IMR-90 (cell line): ENCODE measurements around the gene TECTB. TPM values are rescaled to one million over a fixed set of nuclear protein-coding genes. Genes with fewer than 3 reads are reported as not detected.

Source experiments
- ATAC-seq: fragments of 200-7000 bp; cut with Tn5 transposase; 2 replicates; pipeline ENCODE4 v1.9.1; 2020; ENCODE audit warnings: low read depth, mild to moderate bottlenecking, moderate library complexity
- BruUV-seq: library from RNA; stranded (reverse); fragments of 400-500 nt; replicated peaks from 2 replicates; lab custom pipeline; 2021; lab: Mats Ljungman, UMichigan
- CTCF ChIA-PET: fragments of 300-600 bp; formaldehyde crosslinking; extraction: SDS; loops from one replicate; lab custom pipeline; 2021; ENCODE audit warnings: antibody characterized with exemption; lab: Yijun Ruan, JAX
- POLR2A ChIA-PET: fragments of 300-600 bp; sonication (Branson Sonifier 250); formaldehyde crosslinking; loops from one replicate; lab custom pipeline; 2022; ENCODE audit warnings: antibody characterized with exemption; ENCODE audit not compliant: unreplicated experiment; lab: Charles Lee
- DNase-seq: peaks from one replicate; pipeline ENCODE4 v3.0.0; 2013
- H2AFZ ChIP-seq: replicated peaks from 2 replicates; pipeline ENCODE3; 2013; ENCODE audit warnings: low read length, mild to moderate bottlenecking; ENCODE audit not compliant: poor library complexity
- H2AK5ac ChIP-seq: 2 replicates; pipeline ENCODE4 v1.6.1; 2013; ENCODE audit warnings: low read depth, low read length, inconsistent platforms
- H2AK9ac ChIP-seq: replicated peaks from 2 replicates; pipeline ENCODE3; 2013; ENCODE audit warnings: mild to moderate bottlenecking, low read depth, low read length, moderate library complexity; ENCODE audit not compliant: poor library complexity
- H2BK120ac ChIP-seq: 2 replicates; pipeline ENCODE4 v1.6.1; 2013; ENCODE audit warnings: low read depth, low read length, inconsistent platforms
- H2BK15ac ChIP-seq: 3 replicates; pipeline ENCODE4 v1.6.1; 2013; ENCODE audit warnings: low read depth, low read length, inconsistent platforms
- H2BK20ac ChIP-seq: 2 replicates; pipeline ENCODE4 v1.6.1; 2013; ENCODE audit warnings: low read depth, mild to moderate bottlenecking, inconsistent platforms, low read length, moderate library complexity
- H2BK5ac ChIP-seq: 2 replicates; pipeline ENCODE4 v1.6.1; 2013; ENCODE audit warnings: mild to moderate bottlenecking, low read depth, low read length, inconsistent platforms; ENCODE audit not compliant: poor library complexity, severe bottlenecking
- H3K14ac ChIP-seq: replicated peaks from 2 replicates; pipeline ENCODE4 v1.6.1; 2013; ENCODE audit warnings: low read depth, low read length, inconsistent platforms
- H3K18ac ChIP-seq: 2 replicates; pipeline ENCODE4 v1.6.1; 2013; ENCODE audit warnings: low read depth, low read length, control low read depth
- H3K23ac ChIP-seq: 2 replicates; pipeline ENCODE4 v1.6.1; 2013; ENCODE audit warnings: low read depth, low read length, inconsistent platforms
- H3K27ac ChIP-seq: 2 replicates; pipeline ENCODE4 v1.5.1; 2013; ENCODE audit warnings: mild to moderate bottlenecking, control low read depth, low read length; ENCODE audit not compliant: insufficient read depth
- H3K27me3 ChIP-seq: 2 replicates; pipeline ENCODE4 v1.6.1; 2013; ENCODE audit warnings: low read length; ENCODE audit not compliant: control insufficient read depth, insufficient read depth
- H3K36me3 ChIP-seq: 2 replicates; pipeline ENCODE4 v1.6.1; 2013; ENCODE audit warnings: low read length, mixed read lengths; ENCODE audit not compliant: control insufficient read depth, insufficient read depth
- H3K4ac ChIP-seq: 2 replicates; pipeline ENCODE4 v1.6.1; 2013; ENCODE audit warnings: low read depth, low read length, inconsistent platforms
- H3K4me1 ChIP-seq: 2 replicates; pipeline ENCODE4 v1.6.1; 2013; ENCODE audit warnings: low read length, mixed read lengths; ENCODE audit not compliant: control insufficient read depth, insufficient read depth
- H3K4me2 ChIP-seq: 2 replicates; pipeline ENCODE4 v1.6.1; 2013; ENCODE audit warnings: low read depth, mild to moderate bottlenecking, control low read depth, low read length, moderate library complexity
- H3K4me3 ChIP-seq: 2 replicates; pipeline ENCODE4 v1.5.1; 2013; ENCODE audit warnings: low read depth, mild to moderate bottlenecking, control low read depth, low read length, moderate library complexity; ENCODE audit not compliant: insufficient read depth
- H3K56ac ChIP-seq: 2 replicates; pipeline ENCODE4 v1.6.1; 2013; ENCODE audit warnings: low read length, inconsistent platforms; ENCODE audit not compliant: insufficient read depth; ENCODE audit errors: extremely low read depth
- H3K79me1 ChIP-seq, 2 experiments: 2 replicates each; pipeline ENCODE4 v1.6.1; 2013; ENCODE audit warnings: low read length in 2 of 2, inconsistent platforms in 1 of 2, low read depth in 1 of 2
- H3K9ac ChIP-seq: 2 replicates; pipeline ENCODE4 v1.6.1; 2013; ENCODE audit warnings: low read depth, low read length, control low read depth
- H3K9me1 ChIP-seq: 2 replicates; pipeline ENCODE4 v1.6.1; 2013; ENCODE audit warnings: low read length, inconsistent platforms; ENCODE audit not compliant: insufficient read depth
- H3K9me3 ChIP-seq: 2 replicates; pipeline ENCODE4 v1.6.1; 2013; ENCODE audit warnings: low read length; ENCODE audit not compliant: control insufficient read depth, insufficient read depth
- H4K20me1 ChIP-seq: 2 replicates; pipeline ENCODE4 v1.6.1; 2013; ENCODE audit warnings: low read length, inconsistent platforms; ENCODE audit not compliant: insufficient read depth
- H4K5ac ChIP-seq: 2 replicates; pipeline ENCODE4 v1.6.1; 2013; ENCODE audit warnings: mild to moderate bottlenecking, low read depth, low read length, control low read depth
- H4K8ac ChIP-seq, 2 experiments: 2 replicates each; pipeline ENCODE4 v1.6.1; 2013; ENCODE audit warnings: low read depth in 2 of 2, low read length in 2 of 2, control low read depth in 1 of 2, inconsistent platforms in 1 of 2
- H4K91ac ChIP-seq: 2 replicates; pipeline ENCODE4 v1.6.1; 2013; ENCODE audit warnings: low read depth, low read length, inconsistent platforms; ENCODE audit not compliant: insufficient read depth
- MXI1 ChIP-seq: IDR thresholded peaks from 2 replicates; pipeline ENCODE4 v1.6.1; 2012; ENCODE audit warnings: low read depth, mild to moderate bottlenecking, low read length, moderate library complexity, borderline replicate concordance
- RAD21 ChIP-seq: IDR thresholded peaks from 2 replicates; pipeline ENCODE4 v1.6.1; 2012; ENCODE audit warnings: low read length, improper control_type of control experiment
- RCOR1 ChIP-seq: IDR thresholded peaks from 2 replicates; pipeline ENCODE4 v1.6.1; 2012; ENCODE audit warnings: mild to moderate bottlenecking, low read length, improper control_type of control experiment; ENCODE audit not compliant: insufficient replicate concordance
- SMC3 ChIP-seq: fragments of 150-350 bp; IDR thresholded peaks from 2 replicates; pipeline ENCODE4 v1.6.1; 2016; ENCODE audit warnings: low read depth, mild to moderate bottlenecking, antibody characterized with exemption, low read length, moderate library complexity
- WGBS, 2 experiments: methylation state at CpG; one replicate each; pipeline versions ENCODE4 v1.1.5 to v1.1.7; 2013; ENCODE audit warnings: missing lambda C conversion rate in 2 of 2; ENCODE audit not compliant: insufficient read length in 1 of 2; ENCODE audit errors: extremely low coverage in 2 of 2; 5-methylcytosine and 5-hydroxymethylcytosine counted together
- dilution Hi-C: fragments of 300-500 bp; cut with HindIII; formaldehyde crosslinking; loops from one replicate; pipeline ENCODE4 v1.14.3; 2018; ENCODE audit warnings: low sequenced_read_pairs; ENCODE audit not compliant: unreplicated experiment
- in situ Hi-C: fragments of 300-500 bp; cut with MboI; formaldehyde crosslinking; loops from 3 replicates; pipeline ENCODE4 v1.14.3; 2019; ENCODE audit warnings: low sequenced_read_pairs, inconsistent platforms, mixed read lengths
- intact Hi-C: fragments of 100-400 bp; cut with micrococcal nuclease; formaldehyde crosslinking; loops from 2 replicates; pipeline ENCODE4 v1.10.0; 2022
- polyA plus RNA-seq, 3 experiments: library from polyadenylated mRNA; depleted of rRNA; stranded (reverse); fragments of >200 nt; gene quantifications; 2 replicates each; pipeline ENCODE4 v1.2.3, GENCODE V29; 2012; ENCODE audit warnings: low replicate concordance in 1 of 3
- total RNA-seq: library from RNA; depleted of rRNA; stranded (reverse); fragments of >200 nt; gene quantifications from 2 replicates; pipeline ENCODE4 v1.2.3, GENCODE V29; 2012
- TF ChIP-seq, protein P1 (sequence below): conservative IDR thresholded peaks from 2 replicates; pipeline ENCODE4 v1.5.1; 2012; ENCODE audit warnings: mild to moderate bottlenecking, low read depth, low read length, improper control_type of control experiment

The TECTB gene
- total and polyA plus RNA-seq, 2 of the 4 experiments (the other 2 are of a cell fraction): not detected

DNA sequence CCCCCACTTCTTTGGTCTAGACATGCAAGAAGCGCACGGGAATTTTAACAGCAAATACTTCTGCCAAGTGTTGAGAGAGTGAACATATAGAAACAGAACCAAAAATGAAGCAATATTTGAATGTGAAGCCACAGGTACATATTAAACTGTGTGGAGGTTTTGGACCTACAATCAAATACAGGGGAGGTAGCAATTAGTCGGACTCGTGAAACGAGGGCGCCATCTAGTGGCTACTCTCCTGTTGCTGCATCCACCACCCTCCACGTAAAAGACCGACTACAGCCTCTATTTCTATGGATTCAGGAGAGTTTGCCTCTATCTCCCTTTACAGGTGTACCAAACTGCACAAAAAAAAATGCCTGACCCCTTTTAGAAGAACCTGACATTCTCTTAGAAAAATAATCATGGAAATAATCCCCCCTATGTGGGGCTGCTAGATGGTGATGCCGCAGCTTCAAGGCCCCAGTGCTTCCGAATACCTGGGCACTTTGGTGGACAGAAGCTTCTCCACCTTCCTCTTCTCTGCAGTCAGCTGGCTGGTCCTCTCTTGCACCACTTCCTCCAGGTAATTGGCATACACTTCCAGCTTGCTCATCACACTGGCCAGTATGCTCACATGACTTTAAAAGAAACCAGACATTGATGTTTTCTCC lies 31.7 kb downstream of the TECTB start:
- Histone ChIP-seq H2BK20ac (no peak overlapping the region), H2AFZ (no peak overlapping the region), H2AK9ac (no peak overlapping the region), H3K4me2 (no peak overlapping the region), H2BK5ac (no peak overlapping the region), H3K27me3 (peaks cover 2% of the 10 kb centered on the region), H4K5ac (no peak overlapping the region), H2BK15ac (no peak overlapping the region), H3K9me1 (no peaks in the 10 kb centered on the region), H3K14ac (no peak overlapping the region), H3K4me1 (no peaks in the 10 kb centered on the region), H2AK5ac (no peak overlapping the region), H3K4me3 (no peak overlapping the region), H3K23ac (no peak overlapping the region), H3K27ac (no peak overlapping the region), H3K56ac (no peak overlapping the region), H3K18ac (no peak overlapping the region), H3K36me3 (no peaks in the 10 kb centered on the region), H4K91ac (no peak overlapping the region), H3K79me1 (no peaks in the 10 kb centered on the region), H3K9ac (no peak overlapping the region), H3K4ac (no peak overlapping the region), H3K9me3 (no peaks in the 10 kb centered on the region), H4K20me1 (no peaks in the 10 kb centered on the region), H2BK120ac (no peak overlapping the region), H4K8ac (no peak overlapping the region)
- WGBS, 2 experiments: 0% methylated on average over 3 of the region's 10 CpGs; no CpG with 5 or more reads in 1 of the 2 experiments
- ChIA-PET CTCF (interaction anchor here (0.5 to 2.2 kb wide), 3 partner anchors 10 to 128 kb away, joined by 3 to 5 read pairs (median 3); no protein-coding TSS in a partner anchor), POLR2A (no interaction called here)
- in situ Hi-C loops (loop anchor here (10.0 to 25.0 kb wide), 2 partner anchors 180 to 1228 kb away; partner anchors contain the start of gene ADRA2A), dilution Hi-C loops (no loop called here), intact Hi-C loops (loop anchor here (1.0 to 10.0 kb wide), 7 partner anchors 120 to 1758 kb away; partner anchors contain the start of gene GPAM)
- ATAC-seq: peak; percentile 94
- TF ChIP-seq RAD21: peak; percentile 94
- peak; percentile 76 for TF ChIP-seq SMC3
- no peak for TF ChIP-seq RCOR1
- TF ChIP-seq MXI1: no peak
- TF ChIP-seq, protein P1, sequence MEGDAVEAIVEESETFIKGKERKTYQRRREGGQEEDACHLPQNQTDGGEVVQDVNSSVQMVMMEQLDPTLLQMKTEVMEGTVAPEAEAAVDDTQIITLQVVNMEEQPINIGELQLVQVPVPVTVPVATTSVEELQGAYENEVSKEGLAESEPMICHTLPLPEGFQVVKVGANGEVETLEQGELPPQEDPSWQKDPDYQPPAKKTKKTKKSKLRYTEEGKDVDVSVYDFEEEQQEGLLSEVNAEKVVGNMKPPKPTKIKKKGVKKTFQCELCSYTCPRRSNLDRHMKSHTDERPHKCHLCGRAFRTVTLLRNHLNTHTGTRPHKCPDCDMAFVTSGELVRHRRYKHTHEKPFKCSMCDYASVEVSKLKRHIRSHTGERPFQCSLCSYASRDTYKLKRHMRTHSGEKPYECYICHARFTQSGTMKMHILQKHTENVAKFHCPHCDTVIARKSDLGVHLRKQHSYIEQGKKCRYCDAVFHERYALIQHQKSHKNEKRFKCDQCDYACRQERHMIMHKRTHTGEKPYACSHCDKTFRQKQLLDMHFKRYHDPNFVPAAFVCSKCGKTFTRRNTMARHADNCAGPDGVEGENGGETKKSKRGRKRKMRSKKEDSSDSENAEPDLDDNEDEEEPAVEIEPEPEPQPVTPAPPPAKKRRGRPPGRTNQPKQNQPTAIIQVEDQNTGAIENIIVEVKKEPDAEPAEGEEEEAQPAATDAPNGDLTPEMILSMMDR: peak; percentile 90
- peak; percentile 70 for DNase-seq
- no TSS peak for BruUV-seq
